GM12872 (cell line): ENCODE data around the gene CLDN24.

Source experiments
- TF ChIP-seq, protein P1 (sequence below): IDR thresholded peaks from 3 replicates; pipeline ENCODE4 v1.5.1; 2011; ENCODE audit warnings: low read depth, mild to moderate bottlenecking, low read length, moderate library complexity; ENCODE audit not compliant: insufficient read depth

CLDN24 gene

DNA sequence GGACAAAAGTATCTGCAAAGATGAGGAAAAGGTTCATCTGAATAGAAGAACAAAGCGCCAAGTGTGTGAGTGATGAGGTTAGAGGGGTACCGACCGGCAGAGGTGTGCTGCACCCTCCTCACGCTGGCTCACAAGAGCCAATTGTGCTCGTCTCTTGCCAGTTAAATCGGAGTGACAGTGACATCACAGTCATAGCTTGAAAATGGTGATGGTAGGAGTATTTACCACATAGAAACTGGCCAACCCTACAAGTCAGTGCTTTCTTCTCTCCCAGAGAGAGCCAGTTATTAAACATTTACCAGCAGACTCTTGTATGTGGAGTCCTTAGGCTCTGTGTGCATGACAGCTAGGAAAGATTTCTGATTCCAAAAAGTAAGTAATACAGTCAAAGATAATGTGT lies 34.5 kb downstream of the CLDN24 start:
- TF ChIP-seq, protein P1, sequence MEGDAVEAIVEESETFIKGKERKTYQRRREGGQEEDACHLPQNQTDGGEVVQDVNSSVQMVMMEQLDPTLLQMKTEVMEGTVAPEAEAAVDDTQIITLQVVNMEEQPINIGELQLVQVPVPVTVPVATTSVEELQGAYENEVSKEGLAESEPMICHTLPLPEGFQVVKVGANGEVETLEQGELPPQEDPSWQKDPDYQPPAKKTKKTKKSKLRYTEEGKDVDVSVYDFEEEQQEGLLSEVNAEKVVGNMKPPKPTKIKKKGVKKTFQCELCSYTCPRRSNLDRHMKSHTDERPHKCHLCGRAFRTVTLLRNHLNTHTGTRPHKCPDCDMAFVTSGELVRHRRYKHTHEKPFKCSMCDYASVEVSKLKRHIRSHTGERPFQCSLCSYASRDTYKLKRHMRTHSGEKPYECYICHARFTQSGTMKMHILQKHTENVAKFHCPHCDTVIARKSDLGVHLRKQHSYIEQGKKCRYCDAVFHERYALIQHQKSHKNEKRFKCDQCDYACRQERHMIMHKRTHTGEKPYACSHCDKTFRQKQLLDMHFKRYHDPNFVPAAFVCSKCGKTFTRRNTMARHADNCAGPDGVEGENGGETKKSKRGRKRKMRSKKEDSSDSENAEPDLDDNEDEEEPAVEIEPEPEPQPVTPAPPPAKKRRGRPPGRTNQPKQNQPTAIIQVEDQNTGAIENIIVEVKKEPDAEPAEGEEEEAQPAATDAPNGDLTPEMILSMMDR: no peak

DNA sequence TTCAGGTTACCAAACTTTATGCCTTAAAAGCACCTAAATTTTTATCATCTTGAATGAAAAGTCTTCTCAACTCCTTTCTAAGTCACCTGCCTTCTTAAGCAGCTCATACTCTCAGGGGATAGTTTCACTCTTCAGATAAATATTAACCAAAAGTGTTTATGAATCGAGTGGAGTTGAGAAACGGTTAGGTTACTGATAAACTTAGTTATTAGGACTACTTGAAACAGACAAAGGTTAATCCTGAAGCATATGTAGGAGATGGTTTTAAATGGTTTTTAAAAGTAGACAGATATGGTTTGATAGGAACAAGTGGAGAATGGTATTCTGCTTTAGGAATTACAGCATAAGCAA lies 34.9 kb downstream of the CLDN24 start:
- TF ChIP-seq, protein P1: no peak

DNA sequence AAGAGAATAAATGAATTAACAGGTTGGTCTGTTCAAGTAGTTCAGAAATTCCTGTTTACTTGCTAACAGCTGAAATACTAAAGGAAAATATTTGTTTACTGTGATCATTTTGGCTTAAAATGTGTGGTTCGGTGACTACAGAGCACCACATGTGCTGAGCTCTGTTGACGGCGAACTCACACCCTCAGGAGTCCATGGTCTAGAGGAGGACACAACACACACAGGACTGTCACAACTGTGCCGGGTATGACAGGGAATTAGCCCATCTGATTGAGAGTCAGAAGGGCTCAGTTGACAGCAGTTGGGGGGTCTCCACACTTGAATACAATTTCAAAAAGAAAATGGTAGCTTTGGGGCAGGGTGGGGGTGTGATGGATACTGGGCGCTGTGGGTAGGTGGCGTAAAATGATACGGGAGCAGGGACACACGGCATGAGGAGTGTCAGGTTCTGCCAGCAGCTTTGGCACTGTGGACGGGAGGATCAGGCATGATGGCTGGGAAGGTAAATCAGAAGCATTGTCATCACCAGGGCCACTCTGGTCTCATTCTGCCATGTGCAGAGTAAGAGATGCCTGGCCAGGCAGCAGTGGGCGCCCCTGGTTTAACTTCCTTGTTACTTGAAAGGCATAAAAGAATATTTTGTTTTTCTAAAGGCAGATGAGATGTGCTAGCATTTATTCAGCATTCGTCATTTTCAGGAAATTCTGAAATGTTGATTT lies 35.5 kb downstream of the CLDN24 start:
- TF ChIP-seq, protein P1: no peak

DNA sequence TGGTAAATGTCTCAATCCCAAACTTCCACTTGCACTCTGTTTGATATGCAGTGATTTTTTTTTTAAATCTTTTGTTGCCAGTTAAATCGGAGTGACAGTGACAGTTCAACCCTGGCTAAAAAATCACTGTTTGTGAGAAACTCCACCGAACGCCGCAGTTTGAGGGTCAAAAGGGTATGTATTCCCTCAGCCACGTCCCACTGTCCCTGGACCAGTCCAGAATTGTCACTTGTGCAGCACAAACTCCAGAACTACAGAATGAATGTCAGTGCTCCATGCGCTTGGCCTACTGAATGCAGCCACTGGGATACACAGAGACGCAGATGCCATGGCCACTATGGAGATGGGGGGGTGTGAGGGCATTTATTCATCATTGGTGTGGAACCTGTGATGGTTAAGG lies 36.3 kb downstream of the CLDN24 start:
- TF ChIP-seq, protein P1: no peak

DNA sequence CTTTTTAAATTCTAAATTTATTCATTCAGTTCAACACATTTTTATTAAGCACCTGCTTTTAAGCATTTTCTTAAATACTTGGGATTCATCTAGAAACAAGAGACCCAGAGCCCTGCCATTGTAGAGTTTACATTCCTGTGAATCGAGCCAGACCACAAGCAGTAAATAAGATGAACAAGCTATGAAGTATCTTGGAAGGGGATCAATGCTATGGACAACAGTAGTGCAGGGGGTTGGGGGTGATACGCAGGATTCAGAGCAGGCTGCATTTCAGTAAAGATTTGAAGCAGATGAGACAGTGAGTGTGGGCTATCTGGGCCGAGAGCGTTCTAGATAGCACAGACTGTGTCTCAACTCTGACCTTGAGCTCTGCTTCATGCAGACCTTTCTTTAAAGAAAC lies 37.3 kb downstream of the CLDN24 start:
- TF ChIP-seq, protein P1: no peak

DNA sequence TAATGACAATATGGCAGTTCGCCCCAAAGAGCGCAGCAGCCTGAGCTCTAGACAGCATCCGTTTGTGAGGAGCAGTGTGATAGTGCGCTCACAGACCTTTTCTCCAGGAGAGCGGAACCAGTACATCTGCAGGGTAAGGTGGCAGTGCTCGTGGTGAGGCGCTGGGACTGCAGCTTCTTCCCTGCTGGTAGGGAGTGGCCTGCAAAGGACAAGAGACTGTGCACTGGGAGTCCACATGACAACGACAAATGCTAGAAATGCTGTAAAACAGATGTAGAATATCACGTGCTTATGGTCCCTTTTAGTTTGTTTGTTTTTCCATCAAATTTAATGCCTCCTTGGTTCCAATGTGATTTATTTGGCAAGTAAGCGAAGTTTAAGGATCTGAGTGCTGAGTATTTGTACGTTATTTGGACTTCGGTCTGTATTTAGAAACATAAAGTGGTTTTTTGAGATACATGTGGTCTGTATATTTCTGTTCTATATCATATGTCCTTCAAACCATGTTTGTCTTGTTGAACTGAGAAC lies 37.9 kb downstream of the CLDN24 start:
- TF ChIP-seq, protein P1: no peak

DNA sequence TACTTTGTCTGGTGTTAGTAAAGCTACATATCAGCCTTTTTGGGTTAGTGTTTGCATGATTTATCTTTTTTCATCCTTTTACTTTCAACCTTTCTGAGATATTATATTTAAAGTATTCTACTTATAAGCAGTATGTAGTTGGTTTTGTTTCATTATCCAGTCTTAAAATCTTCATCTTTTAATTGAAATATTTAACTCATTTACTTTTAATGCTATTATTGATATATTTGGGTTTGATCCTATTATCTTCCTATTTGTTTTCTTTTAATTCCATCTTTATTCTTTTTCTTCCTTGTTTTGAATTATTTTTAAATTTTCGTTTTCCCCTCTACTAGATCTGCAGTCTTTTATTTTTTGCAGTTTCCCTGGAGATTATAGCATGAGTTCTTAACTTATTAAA lies 46.1 kb downstream of the CLDN24 start:
- TF ChIP-seq, protein P1: no peak

DNA sequence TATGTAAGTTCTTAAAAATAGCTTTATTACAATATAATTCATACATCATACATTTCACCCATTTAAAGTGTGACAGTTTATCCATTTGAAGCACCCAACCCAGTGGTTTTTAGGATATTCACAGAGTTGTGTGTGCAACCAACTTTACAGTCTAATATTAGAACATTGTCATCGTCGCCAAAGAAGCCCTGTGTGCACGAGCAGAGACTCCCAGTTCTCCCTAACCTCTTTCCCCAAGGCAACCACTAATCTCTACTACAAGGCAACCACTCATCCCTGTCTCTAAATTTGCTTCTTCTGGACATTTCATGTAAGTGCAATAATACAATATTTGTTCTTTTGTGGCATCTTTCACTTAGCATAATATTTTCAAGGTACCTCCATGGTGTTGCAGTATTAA lies 49.8 kb downstream of the CLDN24 start:
- TF ChIP-seq, protein P1: no peak
